ENCODE measurements around the gene EFHC1.

- no peak for TF ChIP-seq CTCF (IDR thresholded peaks at IDR 0.05; ENCODE audit: insufficient read depth, low read length, poor library complexity, severe bottlenecking)
- TF ChIP-seq EZH2phosphoT487 (conservative IDR thresholded peaks at IDR 0.05; ENCODE audit: low read length) = no peak
Observed at GRCh38 chr6:52546192-52546591, 126.0 kb downstream of the EFHC1 start.
